T-helper 17 cell (primary cell): ENCODE results near the gene SPATC1L. TPM values are rescaled to one million over a fixed set of nuclear protein-coding genes. Genes with fewer than 3 reads are reported as not detected.

Experiments used
- ATAC-seq: fragments of 150-1000 bp; cut with Tn5 transposase; 2 replicates; pipeline ENCODE4 v1.10.0; 2021; ENCODE audit warnings: mild to moderate bottlenecking, moderate library complexity
- DNase-seq, 3 donors: peaks; one replicate each; pipeline versions ENCODE4 v3.0.0 to v3.0.0-alpha.2; 2020 to 2021
- H3K9me3 ChIP-seq: one replicate; pipeline ENCODE4 v1.7.0; 2013; ENCODE audit warnings: low read length, mild to moderate bottlenecking; ENCODE audit not compliant: control insufficient read depth, poor library complexity, severe bottlenecking
- H3K27ac Mint-ChIP-seq: one replicate; pipeline ENCODE4 v1.8.0; 2022; ENCODE audit warnings: mild to moderate bottlenecking, moderate library complexity, mixed read lengths
- H3K27me3 Mint-ChIP-seq: one replicate; pipeline ENCODE4 v1.8.0; 2022; ENCODE audit warnings: mixed read lengths
- H3K36me3 Mint-ChIP-seq: one replicate; pipeline ENCODE4 v1.8.0; 2022; ENCODE audit warnings: low read depth, mixed read lengths
- H3K4me1 Mint-ChIP-seq: one replicate; pipeline ENCODE4 v1.8.0; 2022; ENCODE audit warnings: mild to moderate bottlenecking, mixed read lengths
- H3K4me3 Mint-ChIP-seq: one replicate; pipeline ENCODE4 v1.8.0; 2022; ENCODE audit warnings: mild to moderate bottlenecking, moderate library complexity, mixed read lengths
- total RNA-seq, 4 donors: library from RNA in 2 of 4; stranded (reverse) in 2 of 4; gene quantifications; one replicate each; pipeline ENCODE4 v1.2.3 and lab custom pipeline; 2022 to 2026

SPATC1L gene
- total RNA-seq, 2 donors from 2014 or later, result 2.6 to 3.1 TPM

- no peak overlapping the region for H3K27ac Mint-ChIP-seq
- peaks cover 17% of the 10 kb centered on the region for H3K27me3 Mint-ChIP-seq
- H3K4me1 Mint-ChIP-seq, result no peaks in the 10 kb centered on the region
- no peaks in the 10 kb centered on the region for H3K9me3 ChIP-seq
- ATAC-seq, result no peak
- H3K36me3 Mint-ChIP-seq, result no peaks in the 10 kb centered on the region
- no peak for DNase-seq
- no peak overlapping the region for H3K4me3 Mint-ChIP-seq
These were observed 48.4 kb downstream of the SPATC1L start for GRCh38 chr21:46135782-46136395.

DNA sequence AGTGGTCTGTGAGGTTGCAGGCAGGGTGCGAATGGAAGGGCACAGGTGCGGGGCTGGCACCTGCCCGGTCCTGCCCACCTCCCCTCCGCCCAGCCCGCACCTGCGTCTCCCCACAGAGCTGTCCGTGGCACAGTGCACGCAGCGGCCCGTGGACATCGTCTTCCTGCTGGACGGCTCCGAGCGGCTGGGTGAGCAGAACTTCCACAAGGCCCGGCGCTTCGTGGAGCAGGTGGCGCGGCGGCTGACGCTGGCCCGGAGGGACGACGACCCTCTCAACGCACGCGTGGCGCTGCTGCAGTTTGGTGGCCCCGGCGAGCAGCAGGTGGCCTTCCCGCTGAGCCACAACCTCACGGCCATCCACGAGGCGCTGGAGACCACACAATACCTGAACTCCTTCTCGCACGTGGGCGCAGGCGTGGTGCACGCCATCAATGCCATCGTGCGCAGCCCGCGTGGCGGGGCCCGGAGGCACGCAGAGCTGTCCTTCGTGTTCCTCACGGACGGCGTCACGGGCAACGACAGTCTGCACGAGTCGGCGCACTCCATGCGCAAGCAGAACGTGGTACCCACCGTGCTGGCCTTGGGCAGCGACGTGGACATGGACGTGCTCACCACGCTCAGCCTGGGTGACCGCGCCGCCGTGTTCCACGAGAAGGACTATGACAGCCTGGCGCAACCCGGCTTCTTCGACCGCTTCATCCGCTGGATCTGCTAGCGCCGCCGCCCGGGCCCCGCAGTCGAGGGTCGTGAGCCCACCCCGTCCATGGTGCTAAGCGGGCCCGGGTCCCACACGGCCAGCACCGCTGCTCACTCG, 52.2 kb downstream of the SPATC1L start:
- Mint-ChIP-seq H3K4me3 (no peak overlapping the region), H3K4me1 (no peaks in the 10 kb centered on the region), H3K27ac (no peak overlapping the region), H3K27me3 (peaks cover 13% of the 10 kb centered on the region), H3K36me3 (no peaks in the 10 kb centered on the region)
- H3K9me3 ChIP-seq, result no peaks in the 10 kb centered on the region
- no peak for ATAC-seq
- no peak for DNase-seq

- no peak for DNase-seq
- Mint-ChIP-seq H3K4me1 (no peaks in the 10 kb centered on the region), H3K27ac (no peak overlapping the region), H3K36me3 (no peaks in the 10 kb centered on the region), H3K27me3 (peaks cover 12% of the 10 kb centered on the region), H3K4me3 (no peak overlapping the region)
- H3K9me3 ChIP-seq, result no peaks in the 10 kb centered on the region
- no peak for ATAC-seq
These were observed 52.7 kb downstream of the SPATC1L start for GRCh38 chr21:46131588-46131837.

DNA sequence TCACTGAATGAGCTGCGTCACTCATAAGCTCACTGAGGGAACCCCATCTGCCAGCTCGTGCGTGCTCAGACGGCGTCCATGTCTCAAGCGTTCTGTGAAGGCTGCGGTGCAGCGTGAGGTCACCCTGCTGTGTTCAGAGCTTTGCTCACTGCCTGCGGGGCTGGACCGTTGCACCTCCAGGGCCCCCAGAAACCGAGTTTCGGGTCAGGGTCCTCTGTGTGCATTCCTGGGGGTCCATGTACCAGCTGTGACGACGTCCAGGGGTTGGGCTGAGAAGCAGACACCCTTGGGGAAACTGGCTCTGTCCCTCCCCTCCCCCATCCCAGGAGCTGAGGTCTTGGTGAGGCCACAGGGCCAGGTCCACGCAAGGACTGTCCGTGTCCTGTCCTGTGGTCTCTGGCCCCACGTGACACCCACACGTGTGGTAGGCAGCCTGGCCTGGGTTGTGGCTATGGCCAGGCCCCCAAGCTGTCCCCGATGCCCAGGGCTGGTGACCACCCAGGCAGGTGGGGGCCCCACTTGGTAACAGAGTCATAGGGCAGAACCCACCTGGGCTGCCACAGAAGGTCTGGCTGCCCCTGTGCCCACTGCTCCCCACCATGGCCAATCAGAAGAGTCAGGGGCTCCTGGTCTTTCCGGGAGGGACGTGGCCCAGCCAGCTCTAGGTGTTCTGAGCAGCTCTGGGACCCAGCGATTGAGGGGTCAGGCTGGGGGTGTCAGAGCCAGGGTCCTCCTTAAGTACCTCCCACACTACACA, 53.2 kb downstream of the SPATC1L start:
- Mint-ChIP-seq H3K27ac (no peak overlapping the region), H3K27me3 (peaks cover 7% of the 10 kb centered on the region), H3K4me3 (no peak overlapping the region), H3K4me1 (no peaks in the 10 kb centered on the region), H3K36me3 (no peaks in the 10 kb centered on the region)
- no peaks in the 10 kb centered on the region for H3K9me3 ChIP-seq
- no peak for ATAC-seq
- no peak for DNase-seq

- Mint-ChIP-seq H3K4me1 (no peaks in the 10 kb centered on the region), H3K36me3 (no peaks in the 10 kb centered on the region), H3K4me3 (no peak overlapping the region), H3K27ac (no peak overlapping the region), H3K27me3 (peaks cover 4% of the 10 kb centered on the region)
- ATAC-seq, result no peak
- DNase-seq, result no peak
- no peaks in the 10 kb centered on the region for H3K9me3 ChIP-seq
These were observed 54.2 kb downstream of the SPATC1L start for GRCh38 chr21:46129846-46130651.

DNA sequence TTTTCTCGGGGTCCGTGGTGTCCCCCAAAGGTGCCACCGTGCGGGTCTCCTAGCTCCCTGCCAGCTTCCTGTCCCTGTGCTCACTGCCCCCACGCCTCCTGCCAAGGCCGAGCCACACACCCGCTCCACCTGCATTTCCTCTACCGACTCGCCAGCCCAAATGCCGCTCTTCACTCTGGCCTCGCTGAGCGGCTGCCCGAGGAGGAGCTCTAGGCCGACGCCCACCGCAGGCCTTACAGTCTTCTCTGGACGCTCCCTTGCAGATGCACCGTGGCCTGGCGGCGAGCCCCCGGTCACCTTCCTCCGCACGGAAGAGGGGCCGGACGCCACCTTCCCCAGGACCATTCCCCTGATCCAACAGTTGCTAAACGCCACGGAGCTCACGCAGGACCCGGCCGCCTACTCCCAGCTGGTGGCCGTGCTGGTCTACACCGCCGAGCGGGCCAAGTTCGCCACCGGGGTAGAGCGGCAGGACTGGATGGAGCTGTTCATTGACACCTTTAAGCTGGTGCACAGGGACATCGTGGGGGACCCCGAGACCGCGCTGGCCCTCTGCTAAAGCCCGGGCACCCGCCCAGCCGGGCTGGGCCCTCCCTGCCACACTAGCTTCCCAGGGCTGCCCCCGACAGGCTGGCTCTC, 55.2 kb downstream of the SPATC1L start:
- H3K36me3 Mint-ChIP-seq, result no peaks in the 10 kb centered on the region
- H3K27me3 Mint-ChIP-seq, result no peaks in the 10 kb centered on the region
- no peak overlapping the region for H3K4me3 Mint-ChIP-seq
- H3K4me1 Mint-ChIP-seq, result no peaks in the 10 kb centered on the region
- H3K27ac Mint-ChIP-seq, result no peak overlapping the region
- H3K9me3 ChIP-seq, result no peaks in the 10 kb centered on the region
- ATAC-seq (no peak), DNase-seq (no peak)

DNA sequence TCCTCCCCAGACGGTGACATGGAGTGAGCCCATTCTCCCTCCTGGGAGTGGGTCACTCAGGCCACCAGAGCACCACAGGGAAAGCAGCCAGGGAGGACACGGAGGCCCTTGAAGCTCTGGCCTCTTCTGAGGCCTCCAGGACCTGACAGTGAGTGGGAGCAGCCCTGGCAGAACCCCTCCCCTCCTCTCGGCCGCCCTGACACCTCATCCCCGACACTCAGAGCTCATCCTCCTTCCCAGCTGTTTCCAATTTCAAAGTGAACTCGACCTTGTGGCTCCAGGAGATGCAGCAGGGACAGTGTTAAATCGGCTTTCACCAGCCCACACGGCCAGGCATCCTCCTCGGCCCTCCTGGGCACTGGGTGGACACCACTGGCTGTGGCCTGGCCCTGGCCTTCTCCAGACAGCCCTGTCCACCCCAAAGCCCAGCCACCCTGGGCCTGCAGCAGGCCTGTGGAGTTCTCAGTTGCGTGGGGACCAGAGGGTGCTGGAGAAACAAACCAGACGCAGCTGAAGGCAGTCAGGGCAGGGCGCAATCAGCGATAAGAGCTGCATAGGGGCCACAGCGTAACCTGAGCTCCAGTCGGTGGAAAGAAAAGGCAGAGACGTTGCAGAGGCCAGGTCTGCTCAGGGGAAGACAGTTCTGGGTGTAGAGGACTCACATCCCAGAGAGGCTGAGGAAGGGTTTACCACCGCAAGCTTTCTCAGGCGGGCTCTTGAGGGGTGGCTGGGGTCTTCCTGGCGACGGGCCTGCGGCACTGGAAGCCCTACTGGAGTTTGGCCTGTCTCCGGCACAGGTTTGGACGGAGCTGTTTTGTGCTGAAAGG, 55.9 kb downstream of the SPATC1L start:
- no peaks in the 10 kb centered on the region for H3K27me3 Mint-ChIP-seq
- H3K36me3 Mint-ChIP-seq, result no peaks in the 10 kb centered on the region
- DNase-seq (peak in 1 of 3 donors; percentile 3), ATAC-seq (no peak)
- no peak overlapping the region for H3K4me3 Mint-ChIP-seq
- no peaks in the 10 kb centered on the region for H3K4me1 Mint-ChIP-seq
- no peak overlapping the region for H3K27ac Mint-ChIP-seq
- H3K9me3 ChIP-seq, result no peaks in the 10 kb centered on the region

DNA sequence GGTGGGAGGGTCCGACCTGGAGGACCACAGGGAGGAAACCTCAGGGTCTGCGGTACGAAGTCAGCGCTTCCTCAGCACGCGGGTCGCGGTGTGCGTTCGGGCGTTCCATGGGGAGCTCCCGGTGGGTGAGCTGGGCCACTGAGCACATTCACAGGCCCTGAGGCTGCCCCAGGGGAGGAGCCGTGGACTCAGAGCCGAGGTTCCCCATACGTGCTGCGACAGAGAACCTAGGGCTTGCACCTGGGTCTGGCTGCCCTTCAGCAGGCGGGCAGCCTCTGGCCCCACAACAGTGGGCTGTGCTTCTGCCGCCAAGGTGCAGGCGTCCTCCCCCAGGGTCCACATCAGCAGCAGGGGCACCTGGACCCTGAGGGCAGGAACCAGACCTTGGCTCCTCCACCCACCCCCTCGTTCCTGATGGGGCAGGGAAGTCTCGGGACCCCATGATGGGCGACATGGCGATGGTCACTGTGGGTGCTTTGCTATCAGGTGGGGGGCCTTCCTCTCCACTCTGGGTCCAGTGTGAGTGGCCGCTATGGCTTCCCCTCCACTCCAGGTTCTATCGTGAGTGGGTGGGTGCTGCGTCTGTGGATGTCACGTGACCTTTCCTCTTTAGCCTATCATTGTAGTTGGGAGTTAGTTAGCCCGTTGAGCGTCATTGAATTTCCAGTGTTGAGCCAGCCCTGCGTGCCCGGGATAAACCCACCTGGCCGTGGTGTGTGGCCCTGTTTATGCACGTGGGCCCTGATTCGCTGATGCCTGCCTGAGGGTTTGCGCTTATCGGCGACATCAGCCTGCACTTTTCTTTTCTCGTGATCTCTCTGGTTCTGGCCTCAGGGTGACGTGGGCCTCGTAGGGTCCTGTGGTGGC, 56.8 kb downstream of the SPATC1L start:
- H3K4me3 Mint-ChIP-seq, result no peak overlapping the region
- no peaks in the 10 kb centered on the region for H3K4me1 Mint-ChIP-seq
- no peaks in the 10 kb centered on the region for H3K27me3 Mint-ChIP-seq
- peak in 1 of 3 donors; percentile 8 for DNase-seq
- no peaks in the 10 kb centered on the region for H3K9me3 ChIP-seq
- ATAC-seq, result no peak
- no peaks in the 10 kb centered on the region for H3K36me3 Mint-ChIP-seq
- no peak overlapping the region for H3K27ac Mint-ChIP-seq

- no peak overlapping the region for H3K4me3 Mint-ChIP-seq
- no peaks in the 10 kb centered on the region for H3K9me3 ChIP-seq
- H3K4me1 Mint-ChIP-seq, result no peaks in the 10 kb centered on the region
- H3K36me3 Mint-ChIP-seq, result no peaks in the 10 kb centered on the region
- ATAC-seq, result no peak
- DNase-seq, result peak in 2 of 3 donors; percentile 1 to 4
- H3K27me3 Mint-ChIP-seq, result no peaks in the 10 kb centered on the region
- H3K27ac Mint-ChIP-seq, result no peak overlapping the region
These were observed 57.7 kb downstream of the SPATC1L start for GRCh38 chr21:46126309-46127238.

GRCh38 chr21:46125846-46126301, 58.4 kb downstream of the SPATC1L start:
- H3K4me3 Mint-ChIP-seq, result no peak overlapping the region
- H3K27ac Mint-ChIP-seq, result no peak overlapping the region
- no peaks in the 10 kb centered on the region for H3K4me1 Mint-ChIP-seq
- H3K9me3 ChIP-seq, result no peaks in the 10 kb centered on the region
- DNase-seq, result peak in 1 of 3 donors; percentile 4
- ATAC-seq, result no peak
- H3K36me3 Mint-ChIP-seq, result no peaks in the 10 kb centered on the region
- H3K27me3 Mint-ChIP-seq, result no peaks in the 10 kb centered on the region
